Measurements from ENCODE around the gene CCM2L. TPM values are rescaled to one million over a fixed set of nuclear protein-coding genes. Genes with fewer than 3 reads are reported as not detected.

Gene CCM2L
- total and polyA plus RNA-seq, 9 of the 15 experiments (the other 6 are each of a cell fraction or from before 2014, with no cell fraction given) = 0.04 TPM; not detected in 8

GRCh38 chr20:32063695-32064094, 53.5 kb downstream of the CCM2L start:
- H3K9me1 ChIP-seq (ENCODE audit: control insufficient read depth, insufficient read depth, low read length) = no peaks in the 10 kb centered on the region
- H3K36me3 ChIP-seq (ENCODE audit: control insufficient read depth, insufficient read depth, low read length) = no peaks in the 10 kb centered on the region
- ChIA-PET POLR2A (interaction anchor here (0.5 to 1.0 kb wide), 2 partner anchors 9 to 65 kb away, joined by 3 to 4 read pairs; no protein-coding TSS in a partner anchor), CTCF (ENCODE audit: low intra/inter-chr PET ratio) (no interaction called here)
- DNase-seq (ENCODE audit: extremely low read depth in 1 of 4, low spot score in 3 of 4) (no peak), FAIRE-seq (no peak), ATAC-seq (no peak)
- intact Hi-C loops (cut with micrococcal nuclease) = no loop called here
- no peaks in the 10 kb centered on the region for H3K9me3 ChIP-seq (replicated peaks; ENCODE audit: control insufficient read depth, insufficient read depth, low read depth, low read length)
- H3K4me1 ChIP-seq (replicated peaks in 1 of 2; ENCODE audit: control insufficient read depth in 2 of 2, insufficient read depth in 2 of 2, low read length in 2 of 2) = no peaks in the 10 kb centered on the region; a peak in 1 of 5 replicates
- no peak overlapping the region for H3K27ac ChIP-seq (ENCODE audit: extremely low read depth, low read depth, low read length)
- H3K9ac ChIP-seq (ENCODE audit: insufficient read depth in 1 of 2, low read depth in 2 of 2, low read length in 2 of 2) = no peak overlapping the region
- 3% methylated on average over 2 of the region's 4 CpGs for WGBS (ENCODE audit: insufficient coverage, low coverage, missing lambda C conversion rate)
- no peak for TF ChIP-seq ATF6 (CRISPR knock-in tag; IDR thresholded peaks at IDR 0.05)
- TF ChIP-seq HMBOX1 (IDR thresholded peaks at IDR 0.05) = no peak
- no peak for TF ChIP-seq XRCC3 (IDR thresholded peaks at IDR 0.05)
- TF ChIP-seq CBFB (CRISPR knock-in tag; IDR thresholded peaks at IDR 0.05) = no peak
- TF ChIP-seq SMARCC2 (IDR thresholded peaks at IDR 0.05; ENCODE audit: low read depth) = no peak
- TF ChIP-seq HMG20B (CRISPR knock-in tag; IDR thresholded peaks at IDR 0.05) = no peak
- no peak for TF ChIP-seq CBX1 (IDR thresholded peaks at IDR 0.05; ENCODE audit: low read depth)
- TF ChIP-seq ARNT (IDR thresholded peaks at IDR 0.05) = no peak
- no peak for TF ChIP-seq MEIS2 (IDR thresholded peaks at IDR 0.05; ENCODE audit: partially characterized antibody)
- TF ChIP-seq SRSF1 (IDR thresholded peaks at IDR 0.05; ENCODE audit: low read depth, low read length) = no peak
- no peak for TF ChIP-seq EWSR1 (IDR thresholded peaks at IDR 0.05; ENCODE audit: borderline replicate concordance, low read depth, partially characterized antibody)
- TF ChIP-seq PYGO2 (tag; IDR thresholded peaks at IDR 0.05) = no peak
- TF ChIP-seq ZNF24 (IDR thresholded peaks at IDR 0.05) = no peak
- no peak for TF ChIP-seq TBL1XR1 (IDR thresholded peaks at IDR 0.05; ENCODE audit: low read length in 2 of 2)
- no peak for TF ChIP-seq USF2 (CRISPR knock-in tag; IDR thresholded peaks at IDR 0.05)
- no peak for TF ChIP-seq ETV6 (IDR thresholded peaks at IDR 0.05; ENCODE audit: borderline replicate concordance in 1 of 2, low read depth in 2 of 2, low read length in 1 of 2)
- no peak for TF ChIP-seq ETV6 (CRISPR knock-in tag; IDR thresholded peaks at IDR 0.05; ENCODE audit: borderline replicate concordance)
- TF ChIP-seq ZNF57 (CRISPR knock-in tag; IDR thresholded peaks at IDR 0.05) = no peak
- no peak for TF ChIP-seq MAX (CRISPR knock-in tag; IDR thresholded peaks at IDR 0.05)
- no peak for TF ChIP-seq ZNF143 (CRISPR knock-in tag; IDR thresholded peaks at IDR 0.05)
- TF ChIP-seq PTTG1 (tag; IDR thresholded peaks at IDR 0.05; ENCODE audit: low read depth) = no peak
- H4K20me1 ChIP-seq (replicated peaks; ENCODE audit: control insufficient read depth, insufficient read depth, low read length) = no peaks in the 10 kb centered on the region
- no peak overlapping the region for H2AFZ ChIP-seq (ENCODE audit: low read depth, low read length)
- peaks cover 27 to 48% of the 10 kb centered on the region in 2 experiments for H3K27me3 ChIP-seq (ENCODE audit: control insufficient read depth in 2 of 2, insufficient read depth in 2 of 2, low read length in 2 of 2)
- no TSS peak for BruUV-seq (replicated peaks)
- H3K4me3 ChIP-seq = no peak overlapping the region
- no peaks in the 10 kb centered on the region for H3K79me2 ChIP-seq (ENCODE audit: control insufficient read depth, insufficient read depth, low read length)
- in situ Hi-C loops (cut with MboI) = no loop called here
- H3K4me2 ChIP-seq (ENCODE audit: insufficient read depth, low read length) = no peak overlapping the region

Measured in K562 (cell line).